Pericardium fibroblast (primary cell): ENCODE data around the gene VNN1. TPM values are rescaled to one million over a fixed set of nuclear protein-coding genes. Genes with fewer than 3 reads are reported as not detected.

Source experiments
- total RNA-seq: library from RNA; depleted of rRNA; stranded (reverse); fragments of >200 nt; gene quantifications from 2 replicates; pipeline ENCODE4 v1.2.3, GENCODE V29; 2015

Gene VNN1
- total RNA-seq: 0.70 TPM in 1 of 2 replicates, not detected in the other

GRCh38 chr6:132713352-132714134 lies at the start of gene VNN1:
VNN1 (minus strand) TSS chr6:132714055; CDS start chr6:132714035, 20 bp downstream.

GRCh38 chr6:132659082-132659481 lies 54.8 kb downstream of the VNN1 start, which contains the start of gene TAAR1:
TAAR1 (minus strand) TSS chr6:132659182; CDS start chr6:132646003, 13,179 bp downstream.

Other genes with a start within 250 kb of the VNN1 start
- 29.1 and 30.4 TPM in 2 replicates for gene STX7, start 200.9 kb downstream of the VNN1 start, total RNA-seq
- not detected in 2 replicates for gene TAAR9, start 175.8 kb downstream of the VNN1 start, total RNA-seq
- not detected in 2 replicates for gene TAAR8, start 161.4 kb downstream of the VNN1 start, total RNA-seq
- not detected in 2 replicates for gene TAAR6, start 143.7 kb downstream of the VNN1 start, total RNA-seq
- not detected in 2 replicates for gene TAAR5, start 124.3 kb downstream of the VNN1 start, total RNA-seq
- not detected in 2 replicates for gene TAAR2, start 89.8 kb downstream of the VNN1 start, total RNA-seq
- not detected in 2 replicates for gene TAAR1, start 54.9 kb downstream of the VNN1 start, total RNA-seq
- 0.12 TPM in 1 of 2 replicates, not detected in the other for gene VNN2, start 43.8 kb upstream of the VNN1 start, total RNA-seq
- 3.7 and 5.6 TPM in 2 replicates for gene SLC18B1, start 84.6 kb upstream of the VNN1 start, total RNA-seq
- gene RPS12, start 100.5 kb upstream of the VNN1 start, total RNA-seq: 3,510 and 4,405 TPM in 2 replicates